GM18526 (cell line): Measurements from ENCODE around the gene TAOK2.
A peak's percentile ranks its signal among the peaks of the same experiment; 100 is the strongest.

Experiments used
- POLR2A ChIP-seq: IDR thresholded peaks from 3 replicates; pipeline ENCODE4 v1.6.1; 2011; ENCODE audit not compliant: insufficient read length; ENCODE audit errors: extremely low read depth

TAOK2 gene

GRCh38 chr16:29973384-29974246 is at the start of gene TAOK2:
Gene TAOK2, plus strand, starts transcription at chr16:29973868. Its CDS starts 3,905 bp downstream, at chr16:29977773.
- peak; percentile 91 for TF ChIP-seq POLR2A

- no peak for TF ChIP-seq POLR2A
Observed at GRCh38 chr16:29925105-29925756, 48.4 kb upstream of the TAOK2 start.

DNA sequence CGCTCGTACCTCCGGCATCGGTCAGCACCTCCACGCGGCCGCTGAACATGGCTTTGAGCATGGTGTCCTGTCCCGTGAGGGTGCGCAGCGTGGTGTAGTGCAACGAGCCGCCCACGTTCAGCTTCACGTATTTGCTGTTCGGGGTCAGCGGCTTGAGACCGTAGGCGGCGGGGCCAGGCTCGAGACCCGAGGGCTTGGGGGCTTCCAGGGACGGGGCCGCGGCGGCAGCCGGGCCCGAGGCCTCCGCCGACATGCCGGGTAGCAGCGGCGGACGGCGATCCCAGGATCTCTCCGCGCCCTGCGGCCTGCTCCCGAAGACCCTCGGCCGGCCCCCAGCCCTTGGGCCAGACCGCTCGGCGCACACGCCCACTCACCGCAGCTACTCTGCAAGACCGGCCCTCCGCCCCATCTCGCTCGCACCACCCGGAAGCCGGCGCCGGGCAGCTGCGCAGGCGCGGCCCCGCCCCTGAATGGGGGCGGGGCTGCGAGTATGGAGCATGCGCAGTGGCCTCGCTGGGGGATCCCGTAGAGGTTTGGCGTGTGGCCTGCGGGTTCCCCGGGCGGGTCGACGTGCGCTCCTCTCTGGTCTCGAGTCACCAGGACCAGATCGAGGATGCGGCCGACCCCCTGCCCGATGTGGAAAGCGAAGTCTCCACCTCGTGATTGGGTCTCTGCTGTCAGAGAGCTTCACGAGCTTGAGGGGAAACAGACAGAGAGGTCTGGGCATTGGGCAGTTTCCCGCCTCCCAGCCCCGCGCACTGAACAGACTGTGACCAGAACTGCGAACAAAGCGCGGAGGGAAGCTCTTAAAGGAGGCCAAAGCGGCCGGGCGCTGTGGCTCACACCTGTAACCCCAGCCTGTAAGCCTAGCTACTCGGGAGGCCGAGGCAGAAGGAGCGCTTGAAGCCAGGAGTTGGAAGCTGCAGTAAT is 47.6 kb upstream of the TAOK2 start, which contains the start of gene KCTD13:
TSS of gene KCTD13 (minus strand) at position 446 of the 930 bp plus-strand sequence. CDS start at position 253, 193 bp downstream.
- TF ChIP-seq POLR2A, result peak; percentile 95

GRCh38 chr16:29926711-29927052 is 47.0 kb upstream of the TAOK2 start:
- TF ChIP-seq POLR2A, result no peak

- TF ChIP-seq POLR2A, result no peak
Observed at GRCh38 chr16:29927070-29927905, 46.4 kb upstream of the TAOK2 start.

- no peak for TF ChIP-seq POLR2A
Observed at GRCh38 chr16:29940656-29941055, 33.0 kb upstream of the TAOK2 start.

GRCh38 chr16:29943846-29944799 is 29.5 kb upstream of the TAOK2 start:
- TF ChIP-seq POLR2A, result no peak

GRCh38 chr16:29947897-29948296 is 25.8 kb upstream of the TAOK2 start:
- no peak for TF ChIP-seq POLR2A

GRCh38 chr16:29950806-29951461 is 22.7 kb upstream of the TAOK2 start:
- no peak for TF ChIP-seq POLR2A

GRCh38 chr16:29951625-29952365 is 21.9 kb upstream of the TAOK2 start:
- TF ChIP-seq POLR2A, result no peak

GRCh38 chr16:29958756-29959155 is 14.9 kb upstream of the TAOK2 start:
- no peak for TF ChIP-seq POLR2A

- TF ChIP-seq POLR2A, result no peak
Observed at GRCh38 chr16:29959293-29959692, 14.4 kb upstream of the TAOK2 start.
